Pancreas (tissue), 10 donors: ENCODE data around the gene RRAGD. TPM values are rescaled to one million over a fixed set of nuclear protein-coding genes. Genes with fewer than 3 reads are reported as not detected.

Experiments used
- ATAC-seq, 4 donors: fragments of 200-7000 bp; cut with Tn5 transposase; one replicate each; pipeline versions ENCODE4 v1.8.0 to v1.9.1; 2020; ENCODE audit warnings: mild to moderate bottlenecking in 4 of 4, moderate library complexity in 4 of 4
- DNase-seq, 6 donors: peaks; one replicate each; pipeline ENCODE4 v3.0.0-alpha.2; 2020
- FAIRE-seq: peaks from 2 replicates; lab custom pipeline; 2012; peaks lifted over from hg19 to GRCh38; lab: Jason Lieb, UNC
- H3K27ac ChIP-seq, 4 donors: fragments of 200-600 bp; sonication (generic); 1 replicate in 3 of 4; 2 replicates in 1 of 4; pipeline versions ENCODE4 v1.5.0 to v1.8.0; 2020
- H3K27me3 ChIP-seq, 4 donors: fragments of 200-600 bp; one replicate each; pipeline ENCODE4 v1.8.0; 2021
- H3K36me3 ChIP-seq, 3 donors: fragments of 200-600 bp; sonication (generic) in 1 of 3; one replicate each; pipeline versions ENCODE4 v1.5.0 to v1.8.0; 2020 to 2021
- H3K4me1 ChIP-seq, 3 donors: fragments of 200-600 bp; one replicate each; pipeline ENCODE4 v1.8.0; 2021
- H3K4me3 ChIP-seq, 4 donors: fragments of 200-600 bp; sonication (generic) in 2 of 4; one replicate each; pipeline versions ENCODE4 v1.5.0 to v1.8.0; 2020 to 2021
- H3K9me3 ChIP-seq, 4 donors: fragments of 200-600 bp; one replicate each; pipeline ENCODE4 v1.8.0; 2021
- CTCF ChIP-seq, 4 donors: fragments of 200-600 bp; sonication (generic) in 3 of 4; IDR thresholded peaks; one replicate each; pipeline versions ENCODE4 v1.5.0 to v1.8.0; 2021; ENCODE audit warnings: antibody characterized with exemption in 4 of 4
- WGBS, 2 donors: extraction: QIAGEN DNeasy Blood & Tissue Kit; methylation state at CpG; one replicate each; pipeline ENCODE4 v1.1.7; 2013; 5-methylcytosine and 5-hydroxymethylcytosine counted together
- intact Hi-C, 3 donors: fragments of 100-400 bp; cut with DNase I; formaldehyde crosslinking; loops; one replicate each; pipeline versions ENCODE4 v1.11.1 to v1.14.2; 2022
- polyA plus RNA-seq, 2 donors: library from polyadenylated mRNA; stranded (reverse); fragments of 200-250 nt; gene quantifications; one replicate each; pipeline ENCODE4 v1.2.3, GENCODE V29; 2013
- total RNA-seq, 6 donors: library from RNA; stranded (reverse); fragmentation: NEBNext Ultra II Directional in 4 of 6; extraction: Animal tissue kit (Norgen Biotek cat#: 25700) in 4 of 6; gene quantifications; one replicate each; pipeline versions ENCODE4 v1.2.1 to v1.2.4, GENCODE V29; 2021 to 2023
- donor health status: healthy with polysubstance abuse.
- donor health status: DM: no; HTN: no; CAD: no; lungs with moderate emphysema.
- donor health status: DM: no; HTN: no; CAD: no.
- donor health status: control.
- donor health status: control.
- donor health status: Bipolar disorder and iron deficiency.
- donor health status: DM: yes; HTN: yes; CAD: no.
- donor health status: DM: no; HTN: no; CAD: no.
- donor health status: DM: no; HTN: no; CAD: no.
- donor health status: DM: yes; HTN: yes; CAD: no.

Gene RRAGD
- total and polyA plus RNA-seq, 8 donors, result 2.8 to 15.4 (median 10.2) TPM

GRCh38 chr6:89392823-89393222 is 19.2 kb downstream of the RRAGD start:
- no peaks in the 10 kb centered on the region for H3K4me1 ChIP-seq
- H3K9me3 ChIP-seq, result no peaks in the 10 kb centered on the region
- TF ChIP-seq CTCF (IDR thresholded peaks at IDR 0.05), result no peak
- intact Hi-C loops, result no loop called here
- H3K27ac ChIP-seq, result no peak overlapping the region
- DNase-seq (no peak), FAIRE-seq (no peak), ATAC-seq (no peak)
- no peaks in the 10 kb centered on the region for H3K27me3 ChIP-seq
- H3K36me3 ChIP-seq, result no peaks in the 10 kb centered on the region
- H3K4me3 ChIP-seq, result no peak overlapping the region

GRCh38 chr6:89388846-89389245 is 23.2 kb downstream of the RRAGD start:
- intact Hi-C loops, result no loop called here
- ATAC-seq (no peak), FAIRE-seq (no peak), DNase-seq (no peak)
- no peaks in the 10 kb centered on the region for H3K4me1 ChIP-seq
- no peak overlapping the region for H3K27ac ChIP-seq
- no peaks in the 10 kb centered on the region for H3K27me3 ChIP-seq
- no peak for TF ChIP-seq CTCF (IDR thresholded peaks at IDR 0.05)
- no peaks in the 10 kb centered on the region for H3K9me3 ChIP-seq
- WGBS, 2 donors, result 95 to 98% methylated on average over 6 of the region's 6 CpGs
- no peak overlapping the region for H3K4me3 ChIP-seq
- no peaks in the 10 kb centered on the region for H3K36me3 ChIP-seq

GRCh38 chr6:89387516-89388201 is 24.4 kb downstream of the RRAGD start:
- H3K27me3 ChIP-seq, result no peaks in the 10 kb centered on the region
- no peaks in the 10 kb centered on the region for H3K36me3 ChIP-seq
- no peak for TF ChIP-seq CTCF (IDR thresholded peaks at IDR 0.05)
- H3K4me1 ChIP-seq, result no peaks in the 10 kb centered on the region
- no peak overlapping the region for H3K27ac ChIP-seq
- no peak for FAIRE-seq
- intact Hi-C loops, result no loop called here
- no peak for DNase-seq
- WGBS, 2 donors, result 93 to 97% methylated on average over 9 of the region's 9 CpGs
- no peak for ATAC-seq
- H3K4me3 ChIP-seq, result no peak overlapping the region
- no peaks in the 10 kb centered on the region for H3K9me3 ChIP-seq

- DNase-seq, result no peak
- H3K27me3 ChIP-seq, result no peaks in the 10 kb centered on the region
- intact Hi-C loops, result no loop called here
- FAIRE-seq, result no peak
- no peaks in the 10 kb centered on the region for H3K9me3 ChIP-seq
- 93 to 95% methylated on average over 6 of the region's 6 CpGs for WGBS, 2 donors
- TF ChIP-seq CTCF (IDR thresholded peaks at IDR 0.05), result no peak
- no peak for ATAC-seq
- H3K36me3 ChIP-seq, result no peaks in the 10 kb centered on the region
- H3K4me1 ChIP-seq, result no peaks in the 10 kb centered on the region
- H3K4me3 ChIP-seq, result no peak overlapping the region
- H3K27ac ChIP-seq, result no peak overlapping the region
Observed at GRCh38 chr6:89386917-89387491, 25.1 kb downstream of the RRAGD start.

GRCh38 chr6:89385846-89386245 is 26.2 kb downstream of the RRAGD start:
- Histone ChIP-seq H3K9me3 (no peaks in the 10 kb centered on the region), H3K27ac (no peak overlapping the region), H3K4me3 (no peak overlapping the region), H3K27me3 (no peaks in the 10 kb centered on the region), H3K4me1 (no peaks in the 10 kb centered on the region), H3K36me3 (no peaks in the 10 kb centered on the region)
- no peak for FAIRE-seq
- no peak for ATAC-seq
- WGBS, 2 donors, result 96 to 98% methylated on average over 7 of the region's 7 CpGs
- TF ChIP-seq CTCF (IDR thresholded peaks at IDR 0.05), result no peak
- DNase-seq, result no peak
- intact Hi-C loops, result no loop called here
